GM12873 (cell line): ENCODE data around the gene DNAJB11.
A peak's percentile ranks its signal among the peaks of the same experiment; 100 is the strongest.

Experiments used
- TF ChIP-seq, protein P1 (sequence below): IDR thresholded peaks from 2 replicates; pipeline ENCODE4 v1.5.1; 2012; ENCODE audit warnings: low read depth, mild to moderate bottlenecking, moderate library complexity, low read length, control low read depth; ENCODE audit not compliant: insufficient read depth; ENCODE audit errors: missing control alignments

DNAJB11 gene

DNA sequence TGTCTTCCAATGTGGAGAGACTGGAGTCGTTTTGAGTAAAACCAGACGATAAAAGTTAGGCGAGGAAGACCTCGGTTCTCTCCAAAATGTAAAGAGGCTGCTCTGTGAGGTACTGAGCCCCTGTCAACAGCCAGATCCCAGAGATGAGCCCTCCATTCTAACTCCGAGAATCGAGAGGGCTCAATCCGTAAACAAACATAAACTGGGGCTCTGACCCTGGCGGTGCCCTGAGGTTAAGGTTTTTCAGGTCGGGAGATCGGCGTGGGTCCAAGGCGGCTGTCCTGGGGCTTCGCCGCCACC is 3.8 kb upstream of the DNAJB11 start:
- TF ChIP-seq, protein P1, sequence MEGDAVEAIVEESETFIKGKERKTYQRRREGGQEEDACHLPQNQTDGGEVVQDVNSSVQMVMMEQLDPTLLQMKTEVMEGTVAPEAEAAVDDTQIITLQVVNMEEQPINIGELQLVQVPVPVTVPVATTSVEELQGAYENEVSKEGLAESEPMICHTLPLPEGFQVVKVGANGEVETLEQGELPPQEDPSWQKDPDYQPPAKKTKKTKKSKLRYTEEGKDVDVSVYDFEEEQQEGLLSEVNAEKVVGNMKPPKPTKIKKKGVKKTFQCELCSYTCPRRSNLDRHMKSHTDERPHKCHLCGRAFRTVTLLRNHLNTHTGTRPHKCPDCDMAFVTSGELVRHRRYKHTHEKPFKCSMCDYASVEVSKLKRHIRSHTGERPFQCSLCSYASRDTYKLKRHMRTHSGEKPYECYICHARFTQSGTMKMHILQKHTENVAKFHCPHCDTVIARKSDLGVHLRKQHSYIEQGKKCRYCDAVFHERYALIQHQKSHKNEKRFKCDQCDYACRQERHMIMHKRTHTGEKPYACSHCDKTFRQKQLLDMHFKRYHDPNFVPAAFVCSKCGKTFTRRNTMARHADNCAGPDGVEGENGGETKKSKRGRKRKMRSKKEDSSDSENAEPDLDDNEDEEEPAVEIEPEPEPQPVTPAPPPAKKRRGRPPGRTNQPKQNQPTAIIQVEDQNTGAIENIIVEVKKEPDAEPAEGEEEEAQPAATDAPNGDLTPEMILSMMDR, result peak; percentile 5

DNA sequence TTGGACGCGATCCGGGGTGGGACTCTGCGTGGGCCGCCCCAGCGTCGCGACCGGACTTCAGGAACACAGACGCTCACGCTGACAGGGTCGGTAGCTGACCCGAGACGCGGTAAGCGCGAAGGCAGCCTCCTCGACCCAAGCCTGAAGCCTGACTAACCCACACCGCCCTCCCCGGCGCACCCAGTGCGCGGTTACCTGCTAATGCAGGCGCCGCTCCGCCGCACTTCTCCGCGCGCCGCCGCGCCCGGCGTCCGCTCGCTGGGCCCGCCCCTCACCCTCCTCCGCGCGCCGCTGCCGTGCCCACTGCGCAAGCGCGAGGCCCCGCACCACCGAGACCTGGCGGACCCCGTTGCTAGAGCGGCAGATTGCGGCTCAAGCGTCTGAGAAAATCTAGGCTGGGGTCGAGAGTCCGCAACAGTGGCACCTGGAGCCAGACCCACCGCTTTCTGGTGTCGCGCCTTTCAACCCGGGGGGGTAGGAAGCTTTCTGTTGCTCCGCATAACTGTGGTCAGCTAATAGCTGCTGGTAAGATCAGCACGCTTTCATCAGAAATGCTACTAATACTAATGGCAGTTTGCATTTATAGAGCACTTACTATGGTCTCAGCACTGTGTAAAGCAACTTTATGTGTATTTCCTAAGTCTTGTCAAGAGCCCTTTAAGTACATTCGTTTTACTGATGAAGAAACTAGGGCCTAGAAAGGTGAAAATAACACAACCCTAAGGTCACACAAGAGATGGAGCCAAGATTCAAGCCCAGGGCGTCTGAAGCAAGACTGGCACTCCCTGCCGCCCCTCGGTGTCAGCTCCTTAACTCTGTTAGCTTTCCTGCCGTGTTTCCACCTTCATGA is 3.2 kb upstream of the DNAJB11 start, which contains the start of gene TBCCD1:
Gene TBCCD1, minus strand, starts transcription at position 268 of the 850 bp plus-strand sequence. CDS start 3,010 bp downstream, outside the sequence.
- TF ChIP-seq, protein P1, result no peak

DNA sequence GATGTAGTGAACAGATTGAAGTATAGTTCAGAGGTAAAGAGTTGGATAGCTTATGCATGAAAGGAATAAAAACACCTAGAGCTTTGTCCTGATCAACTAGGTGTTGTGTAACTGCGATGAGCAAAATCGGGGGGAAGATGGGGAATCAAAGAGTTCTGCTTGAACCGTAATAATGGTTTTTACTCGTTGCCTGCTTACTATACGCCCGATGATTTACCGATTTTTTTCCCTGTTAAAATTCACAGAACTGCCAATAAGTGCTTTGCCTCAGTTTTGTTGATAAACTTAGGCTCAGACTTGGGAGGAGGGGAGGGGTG is 783 bp upstream of the DNAJB11 start:
- TF ChIP-seq, protein P1, result no peak

DNA sequence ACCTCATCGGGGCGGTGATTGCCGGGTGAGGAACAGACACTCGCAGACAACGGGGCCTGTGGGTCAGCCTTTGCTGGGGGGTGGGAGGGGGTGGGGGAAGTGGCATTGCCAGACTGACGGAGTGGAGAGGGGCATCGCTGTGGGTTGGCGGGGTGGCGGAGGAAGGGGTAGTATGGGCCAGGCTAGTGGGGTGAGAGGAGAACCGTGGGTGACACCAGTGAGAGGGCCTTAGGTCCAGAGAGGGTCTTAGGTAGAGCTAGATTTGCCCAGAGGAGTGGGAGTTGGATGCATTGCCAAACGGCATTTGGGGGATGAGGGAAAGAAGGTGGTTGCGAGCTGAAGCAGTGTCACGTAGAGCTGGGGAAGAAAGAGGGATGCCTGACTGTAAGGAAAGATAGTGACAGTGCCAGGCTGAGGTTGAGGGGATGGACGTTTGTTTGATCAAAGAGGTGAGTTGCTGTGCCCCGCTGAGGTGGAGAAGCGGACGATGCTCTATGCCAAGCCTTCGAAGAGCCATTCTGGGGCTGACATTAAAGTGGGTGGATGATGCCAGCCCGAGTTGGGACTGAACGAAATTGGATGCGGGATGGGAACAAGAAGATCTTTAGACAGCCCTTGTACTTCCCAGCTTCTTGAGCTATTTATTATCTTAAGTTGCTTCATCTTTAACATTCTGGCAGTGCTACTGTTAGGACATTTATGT is 572 bp downstream of the DNAJB11 start:
- TF ChIP-seq, protein P1, result no peak

DNA sequence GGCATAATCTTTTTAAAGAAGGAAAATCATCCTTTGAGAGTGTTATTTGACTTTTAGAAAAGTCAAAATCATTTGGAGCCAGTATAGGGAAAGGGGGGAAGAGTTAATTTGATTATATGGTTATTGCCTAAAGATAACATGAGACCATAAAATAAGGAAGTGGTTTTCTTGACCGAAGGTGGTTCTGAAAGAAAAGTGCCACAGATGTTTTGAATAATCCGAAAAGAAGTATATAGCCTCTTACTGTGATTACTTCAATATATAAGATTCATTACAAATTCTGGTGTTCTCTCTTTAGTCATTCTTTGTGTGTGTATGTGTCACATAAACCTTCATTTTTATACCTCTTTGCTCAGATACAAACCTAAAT is 1.1 kb downstream of the DNAJB11 start:
- TF ChIP-seq, protein P1, result no peak

DNA sequence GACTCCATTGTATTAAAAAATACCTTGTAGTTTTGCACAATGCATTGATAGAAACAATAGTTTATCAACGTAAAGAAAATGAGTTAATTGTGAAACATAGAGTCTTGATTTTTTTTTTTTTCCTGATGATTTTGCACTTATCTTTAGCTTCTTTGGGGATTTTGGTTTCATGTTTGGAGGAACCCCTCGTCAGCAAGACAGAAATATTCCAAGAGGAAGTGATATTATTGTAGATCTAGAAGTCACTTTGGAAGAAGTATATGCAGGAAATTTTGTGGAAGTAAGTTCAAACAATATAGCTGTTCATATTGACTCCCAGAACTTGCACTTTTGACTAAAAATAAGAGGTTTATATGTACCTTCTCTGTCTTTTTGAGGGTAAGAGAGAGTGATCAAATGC is 7.0 kb downstream of the DNAJB11 start:
- TF ChIP-seq, protein P1, result no peak

DNA sequence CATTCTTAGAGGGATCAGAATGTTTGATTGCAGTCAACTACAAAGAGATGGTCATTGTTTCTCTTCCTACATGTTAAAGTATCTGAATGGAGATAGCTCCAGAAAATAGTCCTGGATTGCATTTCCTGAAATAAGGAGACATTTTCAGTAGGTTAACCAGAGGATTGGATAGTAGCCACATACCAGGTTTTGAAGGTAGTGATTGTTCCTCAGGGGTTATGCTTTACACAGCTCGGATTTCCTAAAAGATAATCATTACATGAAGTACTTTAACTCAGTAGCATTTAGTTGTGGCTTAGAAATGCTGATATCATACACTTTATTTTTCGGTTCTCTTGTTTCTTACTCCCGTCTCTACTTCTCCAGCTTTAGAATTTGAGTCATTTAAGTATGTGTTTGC is 10.3 kb downstream of the DNAJB11 start:
- TF ChIP-seq, protein P1, result no peak
